NB4 (cell line): ENCODE data around the gene NT5C3A.

ENCODE experiments used
- DNase-seq: peaks from one replicate; pipeline ENCODE4 v3.0.0; 2010; ENCODE audit warnings: low read depth
- H3K4me3 ChIP-seq: one replicate; pipeline ENCODE4 v1.5.1; 2011; ENCODE audit warnings: mild to moderate bottlenecking, low read depth, low read length, moderate library complexity
- CTCF ChIP-seq: IDR thresholded peaks from one replicate; pipeline ENCODE4 v1.5.1; 2012; ENCODE audit warnings: low read depth, low read length
- MYC ChIP-seq: IDR thresholded peaks from 2 replicates; pipeline ENCODE4 v1.6.1; 2011; ENCODE audit warnings: low read depth, low read length
- POLR2A ChIP-seq: IDR thresholded peaks from 2 replicates; pipeline ENCODE4 v1.6.1; 2011; ENCODE audit warnings: mild to moderate bottlenecking; ENCODE audit not compliant: insufficient read length; ENCODE audit errors: extremely low read depth
- TF ChIP-seq, protein P1 (sequence below): IDR thresholded peaks from 2 replicates; pipeline ENCODE4 v1.6.1; 2011; ENCODE audit warnings: low read depth, low read length

Gene NT5C3A

DNA sequence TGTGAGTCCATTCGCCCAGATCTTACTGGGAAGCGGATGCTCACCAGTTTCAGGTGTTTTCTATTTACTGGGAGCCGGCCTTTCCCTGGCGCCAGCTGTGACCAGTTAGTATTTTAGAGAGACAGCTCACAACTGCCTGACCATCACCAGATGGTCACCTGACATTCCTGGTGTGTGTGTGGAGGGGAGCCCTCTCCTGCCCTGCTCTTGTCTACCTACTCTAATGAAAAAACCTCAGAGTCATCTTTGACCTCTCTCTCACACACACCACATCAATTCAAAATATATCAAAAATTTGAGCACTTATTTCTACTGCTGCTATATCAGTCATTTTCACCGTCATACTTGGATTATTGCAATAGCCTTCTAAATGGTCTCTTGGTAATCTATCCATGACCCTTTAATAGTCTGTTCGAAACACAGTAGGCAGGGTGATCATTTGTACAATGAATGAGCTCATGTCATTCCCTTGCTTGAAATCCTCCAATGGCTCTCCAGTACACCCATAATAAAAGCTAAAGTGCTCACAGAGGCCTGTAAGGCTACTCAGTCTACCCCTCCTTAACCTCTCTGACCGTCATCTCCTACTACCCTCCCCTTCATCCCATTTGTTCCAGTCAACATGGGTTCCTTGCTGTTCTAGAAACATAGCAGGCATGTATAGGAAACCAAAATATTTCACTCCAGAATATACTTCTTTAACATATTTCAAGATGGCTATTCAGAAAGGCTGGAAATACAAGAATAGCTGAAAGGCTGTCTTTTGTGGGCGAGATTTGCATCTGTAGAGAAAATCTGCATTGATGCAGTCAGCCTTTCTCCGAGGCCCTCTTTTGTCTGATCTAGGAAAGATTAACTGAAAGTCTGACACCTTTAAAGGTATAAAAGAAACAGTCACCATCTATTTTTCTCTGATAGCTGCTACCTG lies 17.5 kb upstream of the NT5C3A start:
- TF ChIP-seq MYC (no peak), CTCF (no peak), POLR2A (no peak)
- TF ChIP-seq, protein P1, sequence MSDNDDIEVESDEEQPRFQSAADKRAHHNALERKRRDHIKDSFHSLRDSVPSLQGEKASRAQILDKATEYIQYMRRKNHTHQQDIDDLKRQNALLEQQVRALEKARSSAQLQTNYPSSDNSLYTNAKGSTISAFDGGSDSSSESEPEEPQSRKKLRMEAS = no peak
- no peak overlapping the region for H3K4me3 ChIP-seq
- DNase-seq = no peak

GRCh38 chr7:33079096-33079495 lies 16.5 kb upstream of the NT5C3A start:
- TF ChIP-seq POLR2A (no peak), CTCF (no peak), MYC (no peak)
- TF ChIP-seq, protein P1 = no peak
- no peak for DNase-seq
- no peak overlapping the region for H3K4me3 ChIP-seq

GRCh38 chr7:33076737-33077136 lies 14.2 kb upstream of the NT5C3A start:
- DNase-seq = no peak
- H3K4me3 ChIP-seq = no peak overlapping the region
- TF ChIP-seq MYC = no peak
- TF ChIP-seq, protein P1 = no peak
- TF ChIP-seq CTCF = no peak
- TF ChIP-seq POLR2A = no peak

DNA sequence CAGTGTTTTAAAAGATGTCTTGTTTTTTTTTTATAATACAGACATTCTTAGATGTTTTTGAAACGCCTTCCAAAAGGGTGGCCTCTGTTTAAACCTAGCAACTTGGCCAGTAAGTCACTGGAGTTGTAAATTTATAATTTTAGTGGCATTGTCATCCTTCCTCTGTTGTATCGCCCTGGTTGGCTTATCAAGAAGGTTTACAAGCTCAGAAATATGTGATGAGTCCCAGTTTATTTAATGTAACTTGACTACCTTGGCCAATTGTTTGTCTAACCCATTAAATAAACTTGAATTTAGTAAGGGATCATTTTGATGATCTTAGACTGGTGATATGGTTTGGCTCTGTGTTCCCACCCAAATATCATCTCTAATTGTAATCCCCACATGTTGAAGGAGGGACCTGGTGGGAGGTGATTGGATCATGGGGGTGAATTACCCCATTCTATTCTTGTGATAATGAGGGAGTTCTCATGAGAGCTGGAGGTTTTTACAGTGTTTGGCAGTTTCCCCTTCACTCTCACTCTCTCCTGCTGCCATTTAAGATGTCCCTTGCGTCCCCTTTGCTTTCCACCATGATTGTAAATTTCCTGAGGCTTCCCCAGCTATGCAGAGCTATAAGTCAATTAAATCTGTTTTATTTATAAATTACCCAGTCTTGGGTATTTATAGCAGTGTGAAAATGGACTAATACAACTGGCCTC lies 13.4 kb upstream of the NT5C3A start:
- TF ChIP-seq MYC (no peak), CTCF (no peak), POLR2A (no peak)
- TF ChIP-seq, protein P1 = no peak
- no peak overlapping the region for H3K4me3 ChIP-seq
- no peak for DNase-seq

DNA sequence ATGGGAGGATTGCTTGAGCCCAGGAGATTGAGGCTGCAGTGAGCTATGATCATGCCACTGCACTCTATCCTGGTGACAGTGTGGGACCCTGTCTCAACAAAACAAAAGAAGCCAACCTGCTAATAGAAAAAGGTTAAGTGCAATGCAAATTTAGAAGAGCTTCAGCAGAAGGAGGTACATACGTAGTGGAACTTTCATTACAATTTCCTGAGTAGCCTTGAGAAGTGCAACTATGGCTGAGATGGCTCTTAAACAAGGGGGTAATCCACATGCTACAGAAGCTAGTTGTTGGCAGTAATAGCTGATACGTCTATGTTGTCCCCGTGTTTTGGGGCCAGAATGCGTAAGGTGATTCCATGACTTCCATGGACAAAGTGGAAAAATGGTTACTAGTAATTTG lies 10.7 kb upstream of the NT5C3A start:
- no peak for DNase-seq
- TF ChIP-seq MYC (no peak), CTCF (no peak), POLR2A (no peak)
- TF ChIP-seq, protein P1 = no peak
- no peak overlapping the region for H3K4me3 ChIP-seq
